NCI-H524 (cell line): ENCODE measurements around the gene COTL1.
"Not testable (repeated sequence)": the region's sequence is repeated elsewhere in the genome, so short reads cannot be mapped to it uniquely, and the experiment has no call there.

Experiments
- DNase-seq, 2 experiments: peaks; one replicate each; lab custom pipeline; 2025; lab: John Stamatoyannopoulos, UW

COTL1 gene

GRCh38 chr16:84569382-84569987 is 48.4 kb downstream of the COTL1 start:
- no peak for DNase-seq

DNA sequence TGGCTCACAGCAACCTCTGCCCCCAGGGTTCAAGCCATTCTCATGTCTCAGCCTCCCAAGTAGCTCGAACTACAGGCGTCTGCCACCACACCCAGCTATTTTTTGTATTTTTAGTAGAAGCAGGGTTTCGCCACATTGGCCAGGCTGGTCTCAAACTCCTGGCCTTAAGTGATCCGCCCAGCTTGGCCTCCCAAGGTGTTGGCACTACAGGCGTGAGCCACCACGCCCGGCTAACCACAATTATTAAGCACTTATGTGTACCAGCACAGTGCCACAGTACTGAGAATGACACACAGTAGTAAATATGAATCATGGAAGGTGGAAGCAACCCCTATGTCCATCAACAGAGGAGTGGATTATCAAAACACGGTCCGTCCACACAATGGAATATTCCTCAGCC is 49.8 kb downstream of the COTL1 start:
- DNase-seq, result no peak

- no peak for DNase-seq
Measured at GRCh38 chr16:84567286-84567962, 50.5 kb downstream of the COTL1 start.

- DNase-seq, result no peak
Measured at GRCh38 chr16:84566545-84567257, 51.2 kb downstream of the COTL1 start.

DNA sequence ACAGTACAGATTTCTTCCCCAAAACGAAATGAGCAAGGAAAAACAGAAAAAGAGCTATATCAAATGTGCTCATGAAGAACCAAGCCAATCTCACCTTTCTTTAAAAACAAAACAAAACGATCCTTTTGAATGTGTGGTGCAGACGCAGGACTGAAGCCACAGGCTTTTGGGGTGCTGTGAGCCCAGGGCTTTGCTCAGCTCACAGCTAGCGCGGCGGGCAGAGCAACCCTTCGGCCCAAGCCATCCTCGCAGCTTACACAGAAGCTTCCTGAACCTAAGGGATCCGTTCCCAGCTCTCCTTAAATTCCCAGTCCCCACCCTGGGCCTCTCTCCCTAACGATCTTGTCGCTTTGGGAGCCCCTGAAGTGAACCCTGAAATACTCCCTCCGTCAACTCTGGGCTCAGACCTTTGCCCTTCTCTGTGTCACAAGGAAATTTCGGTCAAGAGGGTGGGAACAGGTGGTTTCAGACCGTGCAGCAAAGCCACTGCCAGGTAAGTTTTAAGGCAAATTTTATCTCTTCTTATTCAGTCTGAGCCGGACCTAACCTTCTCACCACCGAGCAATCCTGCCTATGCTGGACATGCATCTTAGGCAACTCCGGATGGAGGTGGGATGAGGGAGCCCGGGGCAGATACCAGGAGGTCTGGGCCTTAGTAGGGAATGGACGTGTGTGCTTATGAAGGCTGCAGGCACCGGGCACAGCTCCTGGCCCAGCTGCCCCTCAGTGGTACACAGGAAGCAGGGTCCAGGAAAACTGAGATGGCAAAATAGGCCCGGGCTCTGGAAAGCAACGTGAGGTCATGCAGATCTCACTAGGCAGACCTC is 52.0 kb downstream of the COTL1 start:
- DNase-seq, result no peak

DNA sequence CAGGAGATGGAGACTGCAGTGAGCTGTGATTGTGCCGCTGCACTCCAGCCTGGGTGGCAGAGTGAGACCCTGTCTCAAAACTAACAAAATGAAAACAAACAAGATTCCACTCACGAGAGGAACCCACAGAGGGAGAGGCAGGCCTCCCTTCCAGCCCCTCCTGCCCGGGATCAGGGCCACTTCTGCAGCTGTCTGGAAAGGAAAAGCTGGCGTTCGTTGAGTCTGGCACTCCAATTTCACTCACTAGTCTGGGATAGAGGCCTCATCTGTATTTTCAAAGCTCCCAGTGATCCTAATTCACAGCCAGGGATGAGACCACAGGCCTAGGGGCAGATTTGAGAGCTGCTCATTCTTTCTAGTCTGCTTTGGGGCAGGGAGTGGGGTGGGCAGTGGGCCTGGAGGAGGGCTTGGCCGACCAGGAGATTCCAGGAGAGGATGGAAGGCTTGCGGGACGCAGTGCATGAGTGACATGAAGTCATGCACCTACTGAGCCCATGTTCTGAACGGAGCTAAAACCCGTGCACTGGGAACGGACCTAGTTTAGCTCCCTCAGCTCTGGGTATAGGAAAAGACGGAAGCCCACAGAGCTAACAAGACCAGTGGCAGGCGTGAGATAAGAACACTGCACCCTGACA is 54.0 kb downstream of the COTL1 start:
- no peak for DNase-seq

- no peak for DNase-seq
Measured at GRCh38 chr16:84563064-84563715, 54.7 kb downstream of the COTL1 start.

DNA sequence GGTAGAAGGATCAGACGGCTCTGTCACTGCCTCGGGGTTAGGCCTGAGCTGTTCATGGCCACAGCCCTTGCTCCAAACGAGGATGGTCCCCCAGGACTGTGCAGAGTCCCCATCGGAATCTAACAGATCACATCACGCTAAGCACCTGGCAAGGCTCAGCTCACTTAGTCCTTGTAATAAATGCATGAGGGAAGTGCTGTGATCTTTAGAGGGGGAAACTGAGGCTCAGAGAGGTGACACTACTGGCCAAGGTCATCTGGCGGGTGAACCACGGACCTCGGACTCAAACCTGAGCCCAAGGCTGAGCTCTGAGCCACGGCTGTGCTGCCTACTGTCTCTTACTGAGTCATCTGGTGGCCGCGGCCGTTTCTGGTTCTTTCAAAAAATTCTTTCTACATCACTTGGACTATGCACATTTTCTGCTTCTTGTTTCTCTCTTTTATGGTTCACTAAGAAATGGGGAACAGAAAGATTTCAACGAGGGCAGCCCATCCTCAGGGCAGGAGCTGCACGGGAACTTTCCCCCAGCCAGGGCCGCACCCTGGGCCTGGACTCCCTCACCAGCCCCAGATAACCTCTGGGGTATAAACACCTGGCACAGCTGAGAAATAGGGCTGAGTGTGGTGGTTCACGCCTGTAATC is 55.6 kb downstream of the COTL1 start:
- no peak for DNase-seq

DNA sequence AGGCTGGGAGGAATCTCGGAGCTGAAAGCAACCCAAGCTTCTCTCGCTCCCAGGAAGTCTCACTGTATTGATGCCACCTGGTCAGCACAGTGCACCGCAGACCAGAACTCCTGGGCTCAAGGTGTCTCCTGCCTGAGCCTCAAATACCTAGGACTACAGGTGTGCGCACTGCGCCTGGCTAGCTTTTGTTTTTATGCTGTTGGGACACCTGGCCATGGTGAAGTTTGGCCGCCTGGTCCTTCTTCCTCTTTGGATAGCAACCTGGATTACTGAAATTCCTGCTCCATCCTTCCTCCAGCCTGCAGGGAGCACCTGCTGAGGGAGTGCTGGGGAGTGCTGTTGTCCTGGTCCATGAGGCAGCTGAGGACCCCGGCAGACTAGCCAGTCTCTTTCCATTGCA is 56.6 kb downstream of the COTL1 start:
- no peak for DNase-seq

DNA sequence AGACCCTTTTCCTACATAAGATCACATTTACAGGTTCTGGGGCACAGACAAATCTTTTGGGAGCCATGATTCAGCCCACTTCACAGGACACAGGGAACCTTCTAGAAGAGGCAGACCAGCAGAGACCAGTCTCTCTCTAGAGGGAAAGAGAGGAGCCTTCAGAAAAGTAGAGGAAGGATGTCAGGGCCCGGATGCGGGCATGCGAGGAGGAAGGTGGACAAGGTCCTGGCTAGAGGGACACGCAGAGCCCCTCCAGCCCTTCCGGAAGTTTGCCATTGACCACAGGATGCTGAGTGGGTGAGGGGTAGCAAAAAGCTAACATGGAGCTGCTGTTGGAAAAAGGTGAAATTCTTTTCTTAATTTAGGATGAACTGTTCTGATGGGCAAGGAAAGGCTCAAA is 57.6 kb downstream of the COTL1 start:
- no peak for DNase-seq

- no peak for DNase-seq
Measured at GRCh38 chr16:84559311-84559932, 58.5 kb downstream of the COTL1 start.

DNA sequence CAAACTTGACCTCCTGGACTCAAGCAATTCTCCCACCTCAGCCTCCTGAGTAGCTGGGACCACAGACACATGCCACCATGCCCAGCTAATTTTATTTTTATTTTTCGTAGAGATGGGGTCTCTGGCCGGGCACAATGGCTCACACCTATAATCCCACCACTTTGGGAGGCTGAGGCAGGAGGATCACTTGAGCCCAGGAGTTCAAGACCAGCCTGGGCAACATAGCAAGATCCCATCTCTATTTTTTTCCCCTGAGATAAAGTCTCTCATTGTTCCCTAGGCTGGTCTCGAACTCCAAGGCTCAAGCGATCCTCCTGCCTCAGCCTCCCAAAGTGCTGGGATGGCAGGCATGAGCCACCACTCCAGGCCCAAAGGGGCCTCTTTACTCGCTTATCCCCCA is 59.0 kb downstream of the COTL1 start:
- DNase-seq, result not testable (repeated sequence)

DNA sequence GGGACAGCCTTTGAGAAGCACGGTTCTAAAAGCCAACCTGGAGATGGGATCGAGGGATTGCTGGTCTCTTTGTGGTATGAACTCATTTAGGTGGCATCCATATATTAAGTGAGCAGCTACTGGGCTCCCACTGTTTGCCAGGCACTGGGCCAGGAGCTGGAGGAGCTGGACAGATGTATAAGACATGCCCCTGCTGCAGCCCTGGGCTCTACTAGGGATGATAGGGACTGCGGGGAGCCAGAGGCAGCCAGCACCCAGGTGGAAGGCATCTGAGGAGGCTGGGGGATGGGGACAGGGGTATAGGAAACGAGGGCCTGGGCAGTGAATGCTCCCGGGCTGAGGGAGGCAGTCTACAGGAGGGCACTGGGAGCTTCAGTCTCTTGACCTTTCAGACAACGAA is 60.4 kb downstream of the COTL1 start:
- no peak for DNase-seq

- no peak for DNase-seq
Measured at GRCh38 chr16:84557059-84557458, 60.8 kb downstream of the COTL1 start.

DNA sequence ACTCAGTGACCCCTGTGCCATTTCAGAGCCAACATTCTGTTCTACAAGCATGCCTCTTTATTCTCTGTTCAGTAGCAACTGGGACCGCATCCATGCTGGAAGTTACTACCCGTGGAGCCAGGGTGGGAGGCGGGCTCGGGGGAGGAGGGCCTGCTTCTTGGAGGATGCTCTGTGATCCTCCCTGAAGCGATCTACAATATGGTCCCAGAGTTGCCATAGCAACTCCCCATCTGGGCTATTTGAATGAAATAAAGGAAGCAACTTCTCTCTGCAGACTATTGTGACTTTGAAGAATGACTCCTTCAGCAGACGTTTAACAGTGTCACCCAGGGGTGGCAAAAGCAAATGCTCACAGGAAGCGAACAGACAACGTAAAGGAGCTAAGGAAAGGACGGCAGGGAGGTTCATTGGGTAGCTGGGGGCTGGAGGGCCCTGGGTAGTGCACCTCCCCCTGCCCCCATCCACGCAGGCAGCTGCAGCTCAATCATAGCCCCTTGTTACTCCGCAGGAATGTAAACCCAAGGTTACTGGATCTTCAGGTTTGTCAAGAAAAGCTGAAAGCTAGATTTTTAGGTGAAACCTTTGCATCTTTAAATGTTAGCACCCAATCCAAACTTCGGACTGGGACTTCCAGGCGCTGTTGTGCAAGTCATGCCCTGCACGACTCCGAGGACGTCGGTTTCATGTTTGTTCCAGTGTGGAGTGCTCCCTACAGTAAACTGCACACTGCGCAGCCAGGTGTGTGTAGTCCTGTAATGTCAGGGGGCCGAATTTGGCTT is 62.3 kb downstream of the COTL1 start:
- peak; percentile 80 to 91 for DNase-seq

DNA sequence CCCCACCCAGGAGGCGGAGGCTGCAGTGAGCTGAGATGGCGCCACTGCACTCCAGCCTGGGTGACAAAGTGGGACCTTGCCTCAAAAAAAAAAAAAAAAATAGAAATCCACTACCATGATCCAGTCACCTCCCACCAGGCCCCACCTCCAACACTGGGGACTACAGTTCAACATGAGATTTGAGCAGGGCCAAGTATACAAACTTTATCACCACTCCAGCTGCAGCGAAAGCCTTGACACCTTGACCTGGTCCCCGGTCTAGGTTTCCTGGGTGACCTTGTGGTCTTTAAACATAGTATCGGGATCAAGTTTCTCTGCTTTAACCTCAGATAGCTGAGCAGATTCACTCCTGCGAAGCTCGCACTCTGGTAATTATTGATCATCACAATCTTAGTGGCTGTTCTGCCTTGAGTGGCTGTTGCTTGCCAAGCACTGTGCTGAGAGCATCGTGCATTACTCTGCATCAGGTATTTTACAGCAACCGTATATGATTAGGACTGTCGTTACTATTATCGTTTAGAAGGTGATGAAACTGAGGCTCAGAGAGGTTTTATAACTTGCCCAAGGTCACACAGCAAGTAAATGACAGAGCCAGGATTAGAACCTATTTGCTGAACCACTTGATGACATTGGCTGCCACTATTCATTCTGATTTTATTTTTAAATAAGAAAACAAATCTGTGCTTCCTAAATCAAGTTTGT is 63.1 kb downstream of the COTL1 start:
- DNase-seq, result no peak

DNA sequence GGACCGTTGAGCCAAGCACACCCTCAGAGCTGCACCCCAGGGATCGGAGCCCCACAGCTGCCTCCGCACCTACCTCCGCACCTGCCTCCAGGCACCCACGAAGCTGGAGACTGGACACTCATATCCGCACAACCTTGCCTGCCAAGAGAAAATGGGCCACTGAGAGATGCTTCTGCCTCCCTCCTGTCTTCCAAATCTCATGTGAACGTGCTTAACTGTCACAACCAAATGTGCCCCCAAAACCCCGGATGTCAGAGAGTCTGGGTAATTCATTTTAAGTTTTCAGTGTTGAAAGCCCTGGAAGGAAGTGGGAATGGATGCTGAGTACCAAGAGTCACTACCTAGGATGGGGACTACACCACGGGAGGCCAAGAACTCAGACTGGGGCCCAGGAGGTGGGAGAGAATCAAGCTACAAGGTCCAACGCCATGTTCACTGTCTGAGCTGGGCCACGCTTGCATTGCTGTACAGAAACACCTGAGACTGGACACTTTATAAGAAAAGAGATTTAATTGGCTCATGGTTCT is 63.9 kb downstream of the COTL1 start:
- DNase-seq, result no peak

DNA sequence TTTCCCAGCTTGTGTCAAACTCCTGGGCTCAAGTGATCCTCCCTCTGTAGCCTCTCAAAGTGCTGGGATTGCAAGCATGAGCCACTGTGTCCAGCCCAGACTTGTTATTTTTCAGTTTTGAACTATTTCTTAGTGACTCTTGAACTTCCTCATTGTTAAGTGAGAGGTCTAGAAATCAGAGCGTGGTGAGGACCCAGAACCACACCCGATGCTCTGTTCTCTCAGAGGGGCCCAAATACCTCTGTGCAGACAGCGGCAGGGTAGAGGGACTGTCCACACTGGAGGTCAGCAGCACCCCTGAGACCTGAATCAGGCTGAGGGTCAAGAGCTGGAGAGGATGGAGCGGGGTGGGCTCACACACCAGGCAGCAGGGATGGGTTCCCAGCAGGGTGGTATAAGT is 65.7 kb downstream of the COTL1 start:
- DNase-seq, result no peak

DNA sequence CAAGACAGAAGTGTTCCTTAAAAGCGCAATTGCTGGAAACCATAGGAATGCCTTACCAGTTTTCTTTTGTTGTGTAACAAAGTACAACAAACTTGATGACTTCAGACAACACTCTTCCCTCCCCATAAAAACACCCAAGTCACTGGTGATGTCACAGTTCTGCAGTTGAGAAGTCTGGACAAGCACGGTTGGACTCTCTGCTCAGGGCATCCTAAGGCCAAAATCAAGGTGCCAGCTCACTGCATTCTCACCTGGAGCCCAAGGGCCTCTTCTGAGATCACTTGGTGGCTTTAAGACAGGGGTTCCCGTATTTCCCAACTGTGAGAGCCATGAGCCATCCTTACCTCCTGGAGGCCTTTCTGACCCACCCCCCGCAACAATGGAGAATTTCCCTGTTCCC is 67.8 kb downstream of the COTL1 start:
- no peak for DNase-seq
